Stimulated activated CD8-positive, alpha-beta memory T cell treated with anti-CD3 and anti-CD28 coated beads, Interleukin-2, amount 100 ng/mL, for 1 hour (primary cell): ENCODE measurements around the gene MIB1.
"Not testable (repeated sequence)": the region's sequence is repeated elsewhere in the genome, so short reads cannot be mapped to it uniquely, and the experiment has no call there.

ENCODE experiments used
- DNase-seq, 2 donors: peaks; one replicate each; pipeline ENCODE4 v3.0.0-alpha.2; 2020; ENCODE audit warnings: low read depth in 2 of 2

MIB1 gene

DNA sequence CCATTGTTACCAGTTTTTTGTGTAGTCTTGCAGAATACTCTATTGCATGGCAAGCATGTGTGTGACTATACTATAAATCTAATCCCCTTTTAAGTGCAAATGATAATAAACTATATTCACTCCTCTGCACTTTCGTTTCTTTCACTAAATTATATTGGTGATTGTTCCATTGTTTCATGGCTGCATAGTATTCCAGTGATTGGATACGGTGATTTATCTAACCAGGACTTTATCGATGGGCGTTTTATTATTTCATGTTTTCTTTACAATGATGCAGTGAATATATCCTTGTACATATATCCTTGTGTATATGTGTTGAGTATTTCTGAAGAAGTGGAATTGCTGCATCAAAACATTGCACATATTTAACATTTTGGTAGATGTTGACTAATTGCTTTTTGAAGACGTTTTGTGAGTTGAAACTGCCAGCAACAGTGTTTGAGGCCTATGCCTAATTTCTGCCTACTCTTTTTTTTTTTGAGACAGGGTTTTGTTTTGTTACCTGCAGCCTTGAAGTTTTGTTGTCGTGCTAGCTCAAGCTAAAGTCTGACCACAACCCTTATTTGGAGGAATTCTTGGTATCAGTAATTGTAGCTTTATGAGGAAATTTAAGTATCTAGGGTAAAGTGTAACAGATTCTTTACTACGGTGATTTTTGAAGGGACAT lies 2.7 kb downstream of the MIB1 start:
- no peak for DNase-seq

DNA sequence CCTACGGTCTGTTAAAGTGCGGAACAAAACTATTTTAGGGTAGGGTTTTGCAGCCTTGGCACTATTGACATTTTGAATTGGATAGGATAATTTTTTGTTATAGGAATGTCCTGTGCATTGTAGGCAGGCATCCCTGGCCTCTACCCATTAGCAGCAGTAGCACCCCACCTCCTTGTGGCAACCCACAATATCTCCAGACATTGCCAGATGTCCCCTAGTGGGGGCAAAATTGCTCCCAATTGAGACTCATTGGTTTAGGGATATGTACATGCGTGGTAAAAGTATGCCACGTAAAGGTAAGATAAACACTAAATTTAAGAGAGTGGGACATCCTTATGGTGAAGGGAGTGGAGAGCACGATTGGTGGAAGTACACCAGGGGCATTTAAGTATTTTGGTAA lies 4.6 kb downstream of the MIB1 start:
- no peak for DNase-seq

DNA sequence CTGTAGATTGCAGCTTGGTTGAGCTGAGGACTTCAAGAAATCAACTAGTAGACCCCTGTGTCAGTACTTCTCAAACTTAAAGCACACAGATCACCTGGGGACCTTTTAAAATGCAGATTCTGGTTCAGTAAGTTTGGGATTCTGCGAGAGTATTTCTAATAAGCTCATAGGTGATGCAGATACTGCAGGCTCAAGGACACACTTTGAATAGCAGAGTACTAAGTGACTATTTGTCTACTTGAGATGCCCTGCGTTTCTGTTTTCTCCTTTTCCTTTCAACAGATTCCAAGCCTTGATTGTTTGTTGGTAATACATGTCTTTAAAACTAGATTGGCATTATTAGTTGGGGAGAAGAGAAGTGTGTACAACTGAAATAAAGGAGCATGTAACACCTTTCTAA lies 6.7 kb downstream of the MIB1 start:
- no peak for DNase-seq

DNA sequence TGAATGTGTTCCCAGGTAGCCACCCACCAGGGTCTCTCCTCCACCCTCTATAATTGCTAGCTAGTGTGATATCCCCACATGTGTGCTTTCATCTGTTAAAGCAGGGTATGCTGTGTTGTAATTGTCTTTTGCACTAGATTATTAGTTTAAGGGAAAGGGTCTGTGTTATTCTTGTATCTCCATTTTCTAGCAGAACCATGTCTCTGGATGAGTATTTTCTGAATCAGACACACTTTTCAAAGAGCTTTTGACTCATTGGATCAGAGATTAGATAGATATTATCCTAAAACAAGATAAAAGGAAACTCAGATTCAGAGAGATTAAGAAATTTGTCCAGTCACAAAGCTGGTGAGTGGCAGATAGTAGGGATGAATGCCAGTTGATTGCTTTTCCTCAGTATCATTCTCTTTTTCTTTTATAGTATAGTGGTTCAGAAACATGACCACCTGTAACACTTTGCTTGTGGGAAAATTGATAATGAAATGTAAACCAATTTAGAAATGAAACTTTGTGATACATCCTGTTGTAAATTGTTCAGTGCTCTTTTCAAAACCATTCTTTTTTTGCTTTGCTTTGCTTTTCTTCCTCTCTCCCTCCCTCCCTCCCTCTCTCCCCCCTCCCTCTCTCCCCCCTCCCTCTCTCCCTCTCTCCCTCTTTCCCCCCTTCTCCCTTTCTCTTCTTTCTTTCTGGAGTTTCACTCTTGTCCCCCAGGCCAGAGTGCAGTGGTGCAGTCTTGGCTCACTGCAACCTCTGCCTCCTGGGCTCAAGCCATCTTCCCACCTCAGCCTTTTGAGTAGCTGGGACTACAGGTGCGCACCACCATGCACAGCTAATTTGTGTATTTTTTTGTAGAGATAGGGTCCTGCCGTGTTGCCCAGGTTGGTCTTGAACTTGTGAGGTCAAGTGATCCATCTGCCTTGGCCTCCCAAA lies 7.4 kb downstream of the MIB1 start:
- no peak for DNase-seq

DNA sequence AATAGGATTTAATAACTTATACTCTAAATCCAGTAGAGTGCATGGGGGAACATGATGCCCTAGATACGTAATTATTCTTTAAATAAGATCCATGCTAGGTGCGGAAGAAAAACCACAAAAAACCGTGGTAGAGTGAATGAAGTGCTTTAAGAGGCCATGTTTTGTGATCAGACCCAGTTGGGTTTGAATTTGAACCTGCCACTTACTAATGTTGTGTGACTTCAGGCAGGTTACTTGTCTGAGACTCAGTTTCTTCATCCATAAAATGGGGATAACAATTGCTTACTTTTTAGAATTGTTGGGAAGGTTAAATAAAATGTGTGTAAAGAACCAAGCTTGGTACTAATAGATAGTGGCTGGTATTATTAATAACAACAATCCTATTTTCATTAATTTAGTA lies 17.2 kb downstream of the MIB1 start:
- DNase-seq, result no peak

DNA sequence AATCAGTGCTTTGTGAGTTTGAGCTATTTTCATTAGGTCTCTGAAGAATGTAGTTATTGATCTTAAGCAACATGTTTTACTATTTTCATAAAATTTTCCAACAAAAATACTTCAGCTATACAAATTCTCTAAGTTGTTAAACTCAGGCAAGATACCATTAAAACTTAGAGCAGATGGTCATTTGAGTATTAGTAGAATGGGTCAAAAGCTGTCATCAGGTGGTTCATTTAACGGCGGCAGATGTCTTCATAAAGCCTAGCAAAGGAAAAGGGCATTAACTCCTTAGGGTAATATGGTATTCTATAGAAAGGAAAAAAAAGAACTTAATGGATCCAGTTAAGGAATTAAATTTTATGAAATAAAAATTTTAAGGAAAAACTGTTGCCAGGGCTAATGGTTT lies 19.2 kb downstream of the MIB1 start:
- no peak for DNase-seq

DNA sequence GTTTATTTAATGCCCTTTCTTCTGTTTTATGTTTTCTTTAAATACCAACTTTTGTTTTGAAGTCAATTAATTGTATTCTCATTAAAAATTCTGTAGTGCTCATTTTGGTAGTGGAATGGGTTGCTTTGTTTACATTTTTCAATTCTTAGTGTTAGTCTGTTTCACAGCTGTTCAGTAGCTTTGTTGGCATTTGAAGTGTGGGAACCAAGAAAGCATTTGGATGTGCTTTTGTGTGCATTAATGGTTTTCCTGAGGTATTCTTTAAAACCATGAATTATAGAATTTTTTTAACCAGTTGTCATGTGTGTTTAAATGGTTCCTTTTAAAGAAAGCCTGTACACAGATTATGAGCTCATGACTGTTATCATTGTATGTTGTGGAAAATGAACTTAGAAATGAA lies 19.7 kb downstream of the MIB1 start:
- no peak for DNase-seq

DNA sequence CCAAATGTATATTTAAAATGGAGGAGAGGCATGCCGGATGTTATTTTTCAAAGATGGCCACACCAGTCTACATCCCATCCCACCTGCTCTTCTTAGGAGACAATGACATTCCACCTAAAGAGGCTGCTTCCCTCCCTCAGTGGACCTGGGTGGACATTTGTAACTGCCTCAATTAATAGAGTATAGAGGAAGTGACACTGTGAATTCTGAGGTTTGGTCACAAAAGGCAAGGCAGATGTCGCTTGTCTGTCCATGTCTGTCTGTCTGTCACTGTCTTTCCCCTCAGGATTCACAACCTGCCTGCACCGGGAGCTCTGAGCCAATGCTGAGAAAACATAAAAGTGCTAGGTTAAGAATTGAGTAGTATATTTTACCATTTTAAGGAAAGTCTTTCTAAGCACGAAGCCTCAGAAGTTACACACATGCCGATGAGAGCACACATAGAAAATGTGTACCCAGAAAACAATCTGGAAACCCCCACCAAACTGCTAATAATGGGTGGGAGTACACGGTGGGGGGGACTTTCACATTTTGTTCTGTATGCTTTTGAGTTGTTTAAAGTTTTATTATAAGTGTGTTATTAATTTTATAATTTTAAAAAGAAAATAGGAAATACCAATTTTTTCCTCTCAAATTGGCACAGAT lies 21.0 kb downstream of the MIB1 start:
- no peak for DNase-seq

DNA sequence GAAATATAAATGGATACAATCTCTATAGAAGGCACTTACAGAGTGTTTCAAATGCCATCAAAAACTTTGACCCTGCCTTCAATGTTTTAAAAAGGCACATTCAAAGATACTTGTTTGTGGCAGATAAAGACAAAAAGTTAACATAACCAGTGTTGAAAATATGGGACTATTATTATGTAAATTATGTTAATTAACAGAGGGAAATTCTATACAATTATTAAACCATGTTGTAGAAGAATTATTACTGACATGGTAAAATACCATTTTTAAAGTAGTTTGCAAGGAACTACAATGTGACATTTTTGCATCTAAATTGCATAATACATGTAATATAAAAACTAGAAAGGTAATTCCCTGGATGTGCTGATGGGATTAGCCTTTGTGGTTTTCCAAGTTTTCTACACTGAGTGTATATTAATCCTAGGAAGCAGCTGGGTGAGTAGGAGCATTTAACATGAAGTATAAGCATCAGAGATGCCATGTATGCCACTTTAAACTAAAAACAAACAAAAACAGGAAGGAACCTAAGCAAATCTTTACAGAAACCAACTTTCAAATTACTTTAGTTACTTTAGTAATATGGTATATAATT lies 21.7 kb downstream of the MIB1 start:
- no peak for DNase-seq

DNA sequence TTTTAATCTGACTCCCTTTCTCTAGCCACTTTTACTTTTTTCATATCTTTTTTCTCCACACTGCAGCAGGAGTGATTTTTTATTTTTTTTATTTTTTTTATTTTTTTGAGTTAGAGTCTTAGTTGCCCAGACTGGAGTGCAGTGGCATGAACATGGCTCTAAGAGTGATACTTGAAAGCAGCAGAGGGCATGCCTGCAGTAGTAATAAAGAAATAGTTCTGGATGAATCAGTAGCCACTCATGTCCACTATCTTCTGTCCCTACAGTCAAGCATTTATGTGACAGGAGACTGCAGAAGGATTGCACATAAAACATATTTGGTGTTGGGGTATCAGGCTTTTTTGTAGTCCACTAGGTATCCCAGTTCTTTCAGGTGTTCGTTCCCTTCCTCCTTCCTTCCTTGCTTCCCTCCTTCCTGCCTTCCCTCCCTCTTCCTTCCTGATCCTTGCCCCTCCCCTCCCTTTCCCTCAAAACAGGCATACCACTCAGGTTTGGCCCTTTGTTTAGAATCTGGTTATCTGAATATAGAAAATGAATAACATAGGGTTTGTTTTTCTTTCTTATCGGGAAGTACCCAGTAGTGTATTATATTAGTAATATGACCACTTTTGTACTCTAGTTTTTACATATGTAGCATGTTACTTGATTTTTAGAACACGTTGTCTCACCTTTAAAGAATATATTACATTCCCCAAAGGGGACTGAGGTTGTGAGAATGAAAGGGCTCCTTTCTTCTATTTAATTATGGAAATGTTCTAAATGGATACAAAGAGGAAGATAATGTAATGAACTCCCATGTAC lies 23.5 kb downstream of the MIB1 start:
- no peak for DNase-seq

DNA sequence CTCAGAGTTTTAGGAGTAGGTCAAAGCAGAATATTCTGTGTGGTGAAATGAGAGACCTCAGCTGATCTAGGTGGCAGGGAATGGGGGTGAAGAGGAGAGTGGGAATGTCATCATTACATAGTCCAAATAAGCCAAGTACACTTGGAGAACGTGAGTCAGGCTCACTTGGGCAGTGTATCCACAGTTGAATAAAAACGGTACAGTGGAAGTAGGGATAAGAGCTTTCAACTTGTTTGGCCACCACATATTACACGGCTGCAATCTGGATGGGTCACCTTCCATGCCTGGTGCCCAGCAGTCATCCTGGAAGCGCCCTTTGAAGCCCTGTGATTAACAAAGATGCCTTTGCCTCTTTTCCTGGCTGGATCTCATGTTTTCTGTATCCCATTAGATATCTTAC lies 28.6 kb downstream of the MIB1 start:
- no peak for DNase-seq

DNA sequence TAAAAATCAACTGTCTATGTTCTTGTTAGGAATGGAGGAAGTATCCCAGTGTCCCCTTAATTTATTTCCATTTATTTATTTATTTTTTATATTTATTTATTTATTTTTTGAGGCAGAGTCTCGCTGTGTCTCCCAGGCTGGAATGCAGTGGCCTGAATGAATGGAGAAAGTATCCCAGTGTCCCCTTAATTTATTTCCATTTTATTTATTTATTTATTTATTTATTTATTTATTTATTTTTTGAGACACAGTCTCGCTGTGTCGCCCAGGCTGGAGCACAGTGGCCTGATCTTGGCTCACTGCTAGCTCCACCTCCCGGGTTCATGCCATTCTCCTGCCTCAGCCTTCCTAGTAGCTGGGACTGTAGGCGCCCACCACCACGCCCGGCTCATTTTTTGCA lies 34.1 kb downstream of the MIB1 start:
- DNase-seq, result no peak

DNA sequence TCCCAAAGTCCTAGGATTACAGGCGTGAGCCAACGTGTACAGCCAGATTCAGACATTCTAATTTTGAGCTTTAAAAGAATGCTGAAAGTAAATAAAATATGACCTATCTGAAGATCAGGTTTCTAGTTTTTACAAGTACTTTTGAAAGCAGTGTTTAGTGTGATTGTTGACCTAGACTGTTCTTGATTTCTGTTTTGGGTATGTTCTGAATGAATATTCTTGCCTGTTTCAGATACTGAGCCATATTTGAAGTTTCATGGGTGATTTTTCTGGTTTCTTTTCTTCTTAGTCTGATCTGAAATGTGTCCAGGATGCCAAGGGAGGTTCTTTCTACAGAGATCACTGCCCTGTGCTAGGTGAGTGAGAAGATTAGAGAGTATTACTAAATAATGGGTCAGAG lies 37.2 kb downstream of the MIB1 start:
- DNase-seq, result no peak

DNA sequence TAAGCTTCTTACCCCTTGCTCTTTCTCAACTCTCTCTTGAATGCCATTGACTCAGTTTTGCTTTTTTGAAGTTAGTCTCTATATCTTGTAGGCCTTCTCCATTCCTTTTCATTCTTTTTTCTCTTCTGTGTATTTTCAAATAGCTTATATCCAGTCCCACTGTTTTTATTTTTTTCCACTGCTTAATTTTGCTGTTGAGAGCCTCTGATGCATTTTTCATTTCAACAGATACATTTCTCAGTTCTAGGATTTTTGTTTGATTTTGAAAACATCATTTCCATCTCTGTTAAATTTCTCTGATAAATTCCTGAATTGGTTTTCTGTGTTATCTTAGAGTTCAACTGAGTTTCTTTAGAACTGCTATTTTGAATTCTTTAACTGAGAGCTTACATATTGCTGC lies 45.9 kb downstream of the MIB1 start:
- no peak for DNase-seq

DNA sequence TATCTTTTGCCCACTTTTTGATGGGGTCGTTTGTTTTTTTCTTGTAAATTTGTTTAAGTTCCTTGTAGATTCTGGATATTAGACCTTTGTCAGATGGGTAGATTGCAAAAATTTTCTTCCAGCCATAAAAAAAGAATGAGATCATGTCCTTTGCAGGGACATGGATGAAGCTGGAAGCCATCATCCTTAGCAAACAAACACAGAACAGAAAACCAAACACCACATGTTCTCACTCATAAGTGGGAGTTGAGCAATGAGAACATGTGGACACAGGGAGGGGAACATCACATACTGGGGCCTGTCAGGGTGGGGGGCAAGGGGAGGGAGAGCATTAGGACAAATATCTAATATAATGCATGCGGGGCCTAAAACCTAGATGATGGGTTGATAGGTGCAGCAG lies 55.5 kb downstream of the MIB1 start:
- not testable (repeated sequence) for DNase-seq

DNA sequence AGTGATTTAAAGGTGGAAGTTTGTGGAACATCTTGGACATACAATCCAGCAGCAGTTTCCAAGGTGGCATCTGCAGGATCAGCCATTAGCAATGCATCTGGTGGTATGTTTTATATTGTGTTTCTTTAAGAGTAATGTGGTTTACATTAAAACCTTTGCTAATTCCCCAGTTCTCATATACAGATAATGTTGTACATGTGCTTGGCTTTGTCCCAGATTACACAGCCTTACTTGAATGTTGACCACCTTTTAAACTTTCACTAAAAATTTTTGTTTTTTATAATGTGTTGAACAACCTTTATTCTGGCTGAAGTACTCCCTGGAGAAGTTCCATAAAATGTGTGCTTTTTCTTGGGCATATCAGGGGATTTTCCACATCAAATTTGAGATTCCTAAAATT lies 57.5 kb downstream of the MIB1 start:
- no peak for DNase-seq

DNA sequence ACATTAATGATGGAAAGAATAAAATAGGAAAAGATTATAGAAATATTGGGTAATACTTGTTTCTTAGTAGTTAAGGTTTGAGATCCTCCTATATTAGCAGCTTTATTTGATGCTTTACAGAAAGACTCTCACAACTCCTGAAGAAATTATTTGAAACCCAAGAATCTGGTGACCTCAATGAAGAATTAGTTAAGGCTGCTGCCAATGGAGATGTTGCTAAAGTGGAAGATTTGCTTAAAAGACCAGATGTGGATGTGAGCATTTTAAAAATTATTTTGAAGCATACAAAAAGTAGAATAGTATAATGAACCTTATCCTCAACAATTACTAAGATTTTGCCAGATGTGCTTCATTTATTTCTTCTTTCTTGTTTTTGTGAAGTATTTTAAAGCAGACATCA lies 59.1 kb downstream of the MIB1 start:
- DNase-seq, result no peak

DNA sequence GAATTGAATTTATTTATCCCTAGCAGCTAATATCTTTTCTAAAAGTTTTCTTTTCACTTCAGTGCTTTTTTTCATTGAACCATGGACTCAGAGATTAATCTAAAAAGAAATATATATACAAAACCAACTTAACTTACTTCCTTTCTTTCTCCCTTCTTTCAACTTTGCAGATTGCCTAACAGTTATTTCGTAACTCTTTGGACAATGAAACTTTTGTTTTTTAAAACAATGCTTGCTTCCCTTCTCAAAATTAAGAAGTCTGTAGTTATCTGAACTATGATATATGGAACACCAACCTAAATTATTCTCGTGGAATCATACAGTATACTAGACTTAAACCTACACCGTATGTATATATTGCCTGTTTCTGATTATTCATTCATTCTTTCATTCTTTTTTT lies 62.9 kb downstream of the MIB1 start:
- no peak for DNase-seq

DNA sequence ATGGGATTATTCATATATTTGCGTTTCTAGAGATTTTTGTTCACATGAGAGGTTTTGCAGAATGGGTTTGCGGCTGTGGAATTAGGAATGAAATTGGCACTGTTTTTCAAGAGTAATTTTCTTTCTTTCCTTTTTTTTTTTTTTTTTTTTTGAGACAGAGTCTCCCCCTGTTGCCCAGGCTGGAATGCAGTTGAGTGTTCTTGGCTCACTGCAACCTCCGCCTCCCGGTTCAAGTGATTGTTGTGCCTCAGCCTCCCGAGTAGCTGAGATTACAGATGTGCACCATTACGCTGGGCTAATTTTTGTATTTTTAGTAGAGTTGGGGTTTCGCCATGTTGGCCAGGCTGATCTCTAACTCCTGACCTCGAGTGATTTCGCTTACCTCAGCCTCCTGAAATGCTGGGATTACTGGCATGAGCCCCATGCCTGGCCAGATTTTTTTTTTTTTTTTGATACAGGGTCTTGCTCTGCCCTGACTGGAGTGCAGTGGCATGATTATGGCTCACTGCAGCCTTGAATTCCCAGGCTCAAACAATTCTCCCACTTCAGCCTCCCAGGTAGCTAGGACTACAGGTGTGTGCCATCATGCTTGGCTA lies 65.3 kb downstream of the MIB1 start:
- no peak for DNase-seq

DNA sequence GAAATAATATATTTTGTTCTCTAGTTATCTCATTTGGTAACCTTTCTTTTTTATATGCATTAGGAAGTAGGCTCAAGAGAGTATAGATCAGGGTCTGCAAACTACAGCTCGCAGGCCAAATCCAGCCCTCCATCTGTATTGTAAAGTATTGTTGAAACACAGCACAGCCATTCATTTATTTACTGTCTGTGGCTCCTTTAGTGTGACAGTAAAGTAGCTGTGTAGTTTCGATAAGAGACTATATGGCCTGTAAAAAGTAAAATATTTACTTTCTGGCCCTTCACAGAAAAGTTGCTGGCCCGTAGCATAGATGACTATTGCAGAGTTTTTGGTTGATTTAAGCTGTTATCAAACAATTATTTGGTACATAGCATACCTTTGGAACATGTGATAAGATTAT lies 67.6 kb downstream of the MIB1 start:
- no peak for DNase-seq

DNA sequence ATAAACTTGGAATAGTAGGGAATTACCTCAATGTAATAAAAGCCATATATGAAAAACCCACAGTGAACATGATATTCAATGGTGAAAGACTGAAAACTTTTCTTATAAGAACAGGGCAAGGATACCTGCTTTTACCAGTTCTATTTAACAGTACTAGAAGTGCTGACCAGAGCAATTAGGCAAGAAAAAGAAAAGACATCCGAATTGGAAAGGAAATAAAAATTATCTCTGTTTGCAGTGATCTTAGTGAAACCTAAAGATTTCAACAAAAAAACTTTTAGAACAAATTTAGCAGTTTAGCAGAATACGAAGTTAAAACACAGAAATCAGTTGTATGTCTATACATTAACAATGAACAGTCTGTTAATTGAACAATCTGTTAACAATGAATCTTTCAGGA lies 69.1 kb downstream of the MIB1 start:
- no peak for DNase-seq
